Liver (tissue), 9 donors: ENCODE data around the gene SAP30. TPM values are rescaled to one million over a fixed set of nuclear protein-coding genes. Genes with fewer than 3 reads are reported as not detected.

Experiments
- DNase-seq: peaks from one replicate; pipeline ENCODE4 v3.0.0-alpha.2; 2017; ENCODE audit warnings: low spot score
- H3K27ac ChIP-seq, 2 donors: one replicate each; pipeline ENCODE4 v1.7.0; 2013; ENCODE audit warnings: inconsistent platforms in 2 of 2, low read length in 2 of 2, control low read depth in 1 of 2, low read depth in 1 of 2, mild to moderate bottlenecking in 1 of 2
- H3K27me3 ChIP-seq, 4 donors: one replicate each; pipeline versions ENCODE4 v1.6.1 to v1.7.0; 2013; ENCODE audit warnings: low read length in 3 of 4, inconsistent platforms in 1 of 4, mild to moderate bottlenecking in 1 of 4, moderate library complexity in 1 of 4; ENCODE audit not compliant: control insufficient read depth in 4 of 4, insufficient read depth in 4 of 4
- H3K36me3 ChIP-seq, 4 donors: one replicate each; pipeline versions ENCODE4 v1.6.1 to v1.7.0; 2013; ENCODE audit warnings: low read length in 3 of 4, mild to moderate bottlenecking in 3 of 4, low read depth in 1 of 4, moderate library complexity in 1 of 4; ENCODE audit not compliant: control insufficient read depth in 4 of 4, insufficient read depth in 3 of 4
- H3K4me1 ChIP-seq, 4 donors: one replicate each; pipeline versions ENCODE4 v1.6.1 to v1.7.0; 2013; ENCODE audit warnings: low read length in 3 of 4, mild to moderate bottlenecking in 3 of 4, moderate library complexity in 1 of 4; ENCODE audit not compliant: control insufficient read depth in 4 of 4, insufficient read depth in 4 of 4
- H3K4me3 ChIP-seq, 3 donors: one replicate each; pipeline versions ENCODE4 v1.6.1 to v1.7.0; 2013; ENCODE audit warnings: low read length in 3 of 3, control low read depth in 1 of 3, low read depth in 1 of 3, mild to moderate bottlenecking in 1 of 3
- H3K9ac ChIP-seq, 2 donors: one replicate each; pipeline ENCODE4 v1.7.0; 2013; ENCODE audit warnings: low read length in 2 of 2, mild to moderate bottlenecking in 2 of 2, moderate library complexity in 2 of 2, control low read depth in 1 of 2, low read depth in 1 of 2
- H3K9me3 ChIP-seq, 4 donors: one replicate each; pipeline versions ENCODE4 v1.6.1 to v1.7.0; 2013; ENCODE audit warnings: low read length in 3 of 4; ENCODE audit not compliant: control insufficient read depth in 4 of 4
- EGR1 ChIP-seq, 2 donors: IDR thresholded peaks; 2 replicates each; pipeline ENCODE4 v1.6.1; 2016 to 2018; ENCODE audit warnings: antibody characterized with exemption in 2 of 2, low read depth in 2 of 2
- FOXA1 ChIP-seq: IDR thresholded peaks from 2 replicates; pipeline ENCODE4 v1.6.1; 2016; ENCODE audit warnings: antibody characterized with exemption
- FOXA2 ChIP-seq: IDR thresholded peaks from 2 replicates; pipeline ENCODE4 v1.6.1; 2016; ENCODE audit warnings: antibody characterized with exemption
- HNF4A ChIP-seq, 2 donors: conservative IDR thresholded peaks; 2 replicates each; pipeline ENCODE4 v1.6.1; 2016; ENCODE audit warnings: antibody characterized with exemption in 2 of 2, mild to moderate bottlenecking in 2 of 2
- HNF4G ChIP-seq: IDR thresholded peaks from 2 replicates; pipeline ENCODE4 v1.6.1; 2016; ENCODE audit warnings: antibody characterized with exemption
- JUND ChIP-seq, 2 donors: IDR thresholded peaks; 2 replicates each; pipeline ENCODE4 v1.6.1; 2016; ENCODE audit warnings: antibody characterized with exemption in 2 of 2
- NR2F2 ChIP-seq: IDR thresholded peaks from 2 replicates; pipeline ENCODE4 v1.6.1; 2016; ENCODE audit warnings: antibody characterized with exemption
- RAD21 ChIP-seq, 2 donors: IDR thresholded peaks; 2 replicates each; pipeline ENCODE4 v1.6.1; 2016; ENCODE audit warnings: antibody characterized with exemption in 2 of 2, mild to moderate bottlenecking in 2 of 2
- REST ChIP-seq: IDR thresholded peaks from 2 replicates; pipeline ENCODE4 v1.6.1; 2016; ENCODE audit warnings: antibody characterized with exemption, mild to moderate bottlenecking
- RXRA ChIP-seq, 2 donors: IDR thresholded peaks; 2 replicates each; pipeline ENCODE4 v1.6.1; 2017 to 2018; ENCODE audit warnings: antibody characterized with exemption in 2 of 2, mild to moderate bottlenecking in 1 of 2
- SP1 ChIP-seq: IDR thresholded peaks from 2 replicates; pipeline ENCODE4 v1.6.1; 2018; ENCODE audit warnings: antibody characterized with exemption, mild to moderate bottlenecking
- TAF1 ChIP-seq: conservative IDR thresholded peaks from 2 replicates; pipeline ENCODE4 v1.6.1; 2016; ENCODE audit warnings: antibody characterized with exemption, mild to moderate bottlenecking
- YY1 ChIP-seq: IDR thresholded peaks from 2 replicates; pipeline ENCODE4 v1.6.1; 2016; ENCODE audit warnings: antibody characterized with exemption, mild to moderate bottlenecking
- WGBS: extraction: QIAGEN DNeasy Blood & Tissue Kit; methylation state at CpG from one replicate; pipeline ENCODE4 v1.1.7; 2013; 5-methylcytosine and 5-hydroxymethylcytosine counted together
- polyA plus RNA-seq, 2 donors: library from polyadenylated mRNA; stranded (reverse) in 1 of 2; unstranded in 1 of 2; fragments of 200-250 nt in 1 of 2; fragments of >200 nt in 1 of 2; fragmentation: Nextera tagmentation in 1 of 2; extraction: Ambion mirVana in 1 of 2; gene quantifications; one replicate each; pipeline versions ENCODE4 v1.2.1 to v1.2.3, GENCODE V29; 2013 to 2015
- total RNA-seq, 2 donors: library from RNA; depleted of rRNA; stranded (reverse); fragments of >200 nt; gene quantifications; one replicate each; pipeline ENCODE4 v1.2.3, GENCODE V29; 2014
- donor health status: healthy.
- donor health status: healthy.
- donor health status: healthy.
- donor health status: healthy.
- donor health status: healthy.

The SAP30 gene
- total and polyA plus RNA-seq, 4 donors = 1.3 to 10.0 (median 3.7) TPM

GRCh38 chr4:173411106-173411693 is 40.4 kb downstream of the SAP30 start:
- H3K27ac ChIP-seq = no peak overlapping the region
- no peak for TF ChIP-seq EGR1 (IDR thresholded peaks at IDR 0.05; ENCODE audit: low read depth in 2 of 2)
- no peak for TF ChIP-seq FOXA2
- TF ChIP-seq RXRA (IDR thresholded peaks at IDR 0.05) = no peak
- no peak for TF ChIP-seq TAF1
- H3K4me3 ChIP-seq = no peak overlapping the region
- no peaks in the 10 kb centered on the region for H3K9me3 ChIP-seq
- H3K36me3 ChIP-seq = no peaks in the 10 kb centered on the region
- H3K4me1 ChIP-seq = no peaks in the 10 kb centered on the region
- no peak for DNase-seq
- H3K27me3 ChIP-seq = no peaks in the 10 kb centered on the region
- WGBS = 49% methylated on average over 4 of the region's 4 CpGs
- H3K9ac ChIP-seq = no peak overlapping the region

GRCh38 chr4:173413036-173413435 is 42.3 kb downstream of the SAP30 start:
- WGBS = 74% methylated on average over 1 of the region's 1 CpG
- no peak for DNase-seq
- H3K27me3 ChIP-seq = no peaks in the 10 kb centered on the region
- H3K27ac ChIP-seq = no peak overlapping the region
- no peak overlapping the region for H3K4me3 ChIP-seq
- TF ChIP-seq RAD21 (IDR thresholded peaks at IDR 0.05) (no peak), HNF4G (no peak), FOXA1 (no peak), NR2F2 (no peak), EGR1 (IDR thresholded peaks at IDR 0.05; ENCODE audit: low read depth in 2 of 2) (no peak), SP1 (no peak), JUND (IDR thresholded peaks at IDR 0.05) (no peak), HNF4A (conservative IDR thresholded peaks at IDR 0.05) (no peak)
- H3K36me3 ChIP-seq = no peaks in the 10 kb centered on the region
- no peak overlapping the region for H3K9ac ChIP-seq
- no peaks in the 10 kb centered on the region for H3K9me3 ChIP-seq
- H3K4me1 ChIP-seq = no peaks in the 10 kb centered on the region

GRCh38 chr4:173414456-173414855 is 43.7 kb downstream of the SAP30 start:
- Histone ChIP-seq H3K9ac (no peak overlapping the region), H3K4me1 (no peaks in the 10 kb centered on the region), H3K4me3 (no peak overlapping the region), H3K27ac (no peak overlapping the region), H3K27me3 (no peaks in the 10 kb centered on the region), H3K9me3 (no peaks in the 10 kb centered on the region), H3K36me3 (no peaks in the 10 kb centered on the region)
- 87% methylated on average over 3 of the region's 3 CpGs for WGBS
- DNase-seq = no peak
- TF ChIP-seq FOXA1 = no peak
- TF ChIP-seq REST = no peak

GRCh38 chr4:173415092-173415491 is 44.3 kb downstream of the SAP30 start:
- H3K27ac ChIP-seq = no peak overlapping the region
- no peak for DNase-seq
- no peaks in the 10 kb centered on the region for H3K4me1 ChIP-seq
- H3K36me3 ChIP-seq = no peaks in the 10 kb centered on the region
- H3K4me3 ChIP-seq = no peak overlapping the region
- H3K27me3 ChIP-seq = no peaks in the 10 kb centered on the region
- no peak overlapping the region for H3K9ac ChIP-seq
- WGBS = 88% methylated on average over 3 of the region's 3 CpGs
- H3K9me3 ChIP-seq = no peaks in the 10 kb centered on the region
- TF ChIP-seq YY1 = no peak
